Measurements from ENCODE around the gene NALCN. TPM values are rescaled to one million over a fixed set of nuclear protein-coding genes. Genes with fewer than 3 reads are reported as not detected.

Gene NALCN
- total RNA-seq, 6 experiments from 2014 or later, result 4.0 to 6.1 (median 5.0) TPM

GRCh38 chr13:101202590-101202989, 213.7 kb downstream of the NALCN start:
- DNase-seq, result no peak
- peaks cover 19% of the 10 kb centered on the region for H3K4me1 Mint-ChIP-seq (ENCODE audit: low read depth)
- no peaks in the 10 kb centered on the region; the same call in 1 of the 2 replicates for H3K27me3 Mint-ChIP-seq (ENCODE audit: insufficient read depth)
- no peak overlapping the region for H3K27ac Mint-ChIP-seq
- H3K4me3 Mint-ChIP-seq, result no peak overlapping the region
- peaks cover 3% of the 10 kb centered on the region; the same call in 1 of the 2 replicates for H3K9me3 Mint-ChIP-seq
- peaks cover 3% of the 10 kb centered on the region for H3K36me3 Mint-ChIP-seq (ENCODE audit: low read depth)
- TF ChIP-seq CTCF (IDR thresholded peaks at IDR 0.05), result no peak

- Mint-ChIP-seq H3K4me3 (no peak overlapping the region), H3K27ac (no peak overlapping the region), H3K27me3 (ENCODE audit: insufficient read depth) (no peaks in the 10 kb centered on the region), H3K36me3 (ENCODE audit: low read depth) (no peaks in the 10 kb centered on the region), H3K9me3 (no peaks in the 10 kb centered on the region), H3K4me1 (ENCODE audit: low read depth) (no peaks in the 10 kb centered on the region; the same call in 1 of the 2 replicates)
- DNase-seq, result no peak
- TF ChIP-seq CTCF (IDR thresholded peaks at IDR 0.05), result no peak
Measured at GRCh38 chr13:101190976-101191375, 225.3 kb downstream of the NALCN start.

GRCh38 chr13:101190337-101190736, 226.0 kb downstream of the NALCN start:
- Mint-ChIP-seq H3K4me1 (ENCODE audit: low read depth) (no peaks in the 10 kb centered on the region), H3K36me3 (ENCODE audit: low read depth) (no peaks in the 10 kb centered on the region)

GRCh38 chr13:101185606-101186005, 230.7 kb downstream of the NALCN start:
- Mint-ChIP-seq H3K36me3 (ENCODE audit: low read depth) (no peaks in the 10 kb centered on the region), H3K4me1 (ENCODE audit: low read depth) (peaks cover 12% of the 10 kb centered on the region), H3K27ac (no peak overlapping the region), H3K27me3 (ENCODE audit: insufficient read depth) (peaks cover 3% of the 10 kb centered on the region; the same call in 1 of the 2 replicates), H3K9me3 (no peaks in the 10 kb centered on the region), H3K4me3 (no peak overlapping the region)
- TF ChIP-seq CTCF (IDR thresholded peaks at IDR 0.05), result no peak
- no peak for DNase-seq

More at GRCh38 chr13:101190337-101190736, 226.0 kb downstream of the NALCN start:
- no peak for DNase-seq
- no peak for TF ChIP-seq CTCF (IDR thresholded peaks at IDR 0.05)
- Mint-ChIP-seq H3K27me3 (ENCODE audit: insufficient read depth) (no peaks in the 10 kb centered on the region), H3K9me3 (no peaks in the 10 kb centered on the region), H3K27ac (no peak overlapping the region), H3K4me3 (no peak overlapping the region)

- no peak for DNase-seq
- Mint-ChIP-seq H3K4me1 (ENCODE audit: low read depth) (peaks cover 23% of the 10 kb centered on the region), H3K9me3 (no peaks in the 10 kb centered on the region), H3K27me3 (ENCODE audit: insufficient read depth) (peaks cover 3% of the 10 kb centered on the region; the same call in 1 of the 2 replicates), H3K36me3 (ENCODE audit: low read depth) (no peaks in the 10 kb centered on the region), H3K4me3 (no peak overlapping the region), H3K27ac (no peak overlapping the region)
- no peak for TF ChIP-seq CTCF (IDR thresholded peaks at IDR 0.05)
Measured at GRCh38 chr13:101181076-101181685, 235.1 kb downstream of the NALCN start.
